SK-N-SH (cell line): ENCODE results near the gene CNNM1.

Experiments
- EP300 ChIP-seq, 2 experiments: IDR thresholded peaks; 2 replicates each; pipeline versions ENCODE4 v1.4.0 to v1.6.1; 2012; ENCODE audit warnings: borderline replicate concordance in 1 of 2, low read depth in 1 of 2, low read length in 1 of 2
- MXI1 ChIP-seq: IDR thresholded peaks from 2 replicates; pipeline ENCODE4 v1.6.1; 2012; ENCODE audit warnings: mild to moderate bottlenecking, low read depth, low read length, improper control_type of control experiment
- NFIC ChIP-seq: IDR thresholded peaks from 2 replicates; pipeline ENCODE4 v1.4.0; 2012; ENCODE audit warnings: borderline replicate concordance
- NRF1 ChIP-seq: IDR thresholded peaks from 2 replicates; pipeline ENCODE4 v1.6.1; 2012; ENCODE audit warnings: low read depth, mild to moderate bottlenecking, low read length
- POLR2AphosphoS5 ChIP-seq: IDR thresholded peaks from 2 replicates; pipeline ENCODE4 v1.6.1; 2012; ENCODE audit warnings: low read depth, low read length
- SMC3 ChIP-seq: IDR thresholded peaks from 2 replicates; pipeline ENCODE4 v1.6.1; 2012; ENCODE audit warnings: low read depth, low read length, improper control_type of control experiment
- TF ChIP-seq, protein P1 (sequence below): fragments of 200-600 bp; sonication (generic); IDR thresholded peaks from 2 replicates; pipeline ENCODE4 v1.6.1; 2017; ENCODE audit warnings: antibody characterized with exemption, mild to moderate bottlenecking, moderate library complexity
- TF ChIP-seq, protein P2 (sequence below): IDR thresholded peaks from 2 replicates; pipeline ENCODE4 v1.6.1; 2012; ENCODE audit warnings: mild to moderate bottlenecking, low read depth, low read length, moderate library complexity
- TF ChIP-seq, protein P3 (sequence below): IDR thresholded peaks from 2 replicates; pipeline ENCODE4; 2012

DNA sequence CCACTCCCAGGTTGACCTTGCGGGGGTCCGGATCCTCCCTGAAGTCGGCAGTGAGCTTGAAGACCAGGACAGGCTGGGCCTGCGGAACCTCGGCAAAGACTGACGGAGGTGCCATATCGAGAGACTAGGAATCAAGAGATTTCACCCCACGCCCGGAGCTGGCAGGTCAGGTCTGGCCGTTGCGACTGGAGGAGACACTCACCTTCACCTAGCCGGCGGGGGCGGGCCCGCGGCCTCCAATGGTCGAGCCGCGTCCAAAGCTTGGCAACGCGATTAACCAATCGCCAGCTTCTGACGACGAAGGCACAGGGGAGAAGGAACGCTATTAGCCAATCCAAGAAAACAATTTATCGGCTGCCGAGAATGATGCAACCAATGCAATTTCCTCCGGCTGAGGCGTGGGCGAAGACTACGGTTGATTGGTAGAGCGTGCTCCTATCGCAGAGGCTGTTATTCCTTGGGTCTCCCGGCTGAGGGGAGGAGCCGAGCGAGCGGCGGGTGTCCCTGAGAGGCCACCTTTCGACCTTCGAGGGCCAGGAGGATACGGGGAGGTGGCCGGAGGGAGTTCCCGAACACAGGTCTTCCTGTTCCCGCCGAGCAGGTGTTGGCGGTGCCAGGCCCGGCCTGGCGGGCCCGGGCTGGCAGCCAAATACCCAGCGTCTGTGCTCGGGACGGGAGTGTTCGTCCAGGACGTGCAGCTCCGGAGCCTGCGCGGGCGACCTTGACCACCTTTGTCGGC, 101.5 kb downstream of the CNNM1 start, which contains the start of gene GOT1:
- TF ChIP-seq, protein P1, sequence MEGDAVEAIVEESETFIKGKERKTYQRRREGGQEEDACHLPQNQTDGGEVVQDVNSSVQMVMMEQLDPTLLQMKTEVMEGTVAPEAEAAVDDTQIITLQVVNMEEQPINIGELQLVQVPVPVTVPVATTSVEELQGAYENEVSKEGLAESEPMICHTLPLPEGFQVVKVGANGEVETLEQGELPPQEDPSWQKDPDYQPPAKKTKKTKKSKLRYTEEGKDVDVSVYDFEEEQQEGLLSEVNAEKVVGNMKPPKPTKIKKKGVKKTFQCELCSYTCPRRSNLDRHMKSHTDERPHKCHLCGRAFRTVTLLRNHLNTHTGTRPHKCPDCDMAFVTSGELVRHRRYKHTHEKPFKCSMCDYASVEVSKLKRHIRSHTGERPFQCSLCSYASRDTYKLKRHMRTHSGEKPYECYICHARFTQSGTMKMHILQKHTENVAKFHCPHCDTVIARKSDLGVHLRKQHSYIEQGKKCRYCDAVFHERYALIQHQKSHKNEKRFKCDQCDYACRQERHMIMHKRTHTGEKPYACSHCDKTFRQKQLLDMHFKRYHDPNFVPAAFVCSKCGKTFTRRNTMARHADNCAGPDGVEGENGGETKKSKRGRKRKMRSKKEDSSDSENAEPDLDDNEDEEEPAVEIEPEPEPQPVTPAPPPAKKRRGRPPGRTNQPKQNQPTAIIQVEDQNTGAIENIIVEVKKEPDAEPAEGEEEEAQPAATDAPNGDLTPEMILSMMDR, result no peak; the same call in 1 of the 2 replicates
- TF ChIP-seq POLR2AphosphoS5 (peak; percentile 37), SMC3 (no peak), EP300 (IDR thresholded peaks at IDR 0.05; ENCODE audit: borderline replicate concordance in 1 of 2, low read depth in 1 of 2, low read length in 1 of 2) (no peak), NFIC (no peak), MXI1 (no peak), NRF1 (peak; percentile 46; the same call in 1 of the 2 replicates)
- TF ChIP-seq, protein P2, sequence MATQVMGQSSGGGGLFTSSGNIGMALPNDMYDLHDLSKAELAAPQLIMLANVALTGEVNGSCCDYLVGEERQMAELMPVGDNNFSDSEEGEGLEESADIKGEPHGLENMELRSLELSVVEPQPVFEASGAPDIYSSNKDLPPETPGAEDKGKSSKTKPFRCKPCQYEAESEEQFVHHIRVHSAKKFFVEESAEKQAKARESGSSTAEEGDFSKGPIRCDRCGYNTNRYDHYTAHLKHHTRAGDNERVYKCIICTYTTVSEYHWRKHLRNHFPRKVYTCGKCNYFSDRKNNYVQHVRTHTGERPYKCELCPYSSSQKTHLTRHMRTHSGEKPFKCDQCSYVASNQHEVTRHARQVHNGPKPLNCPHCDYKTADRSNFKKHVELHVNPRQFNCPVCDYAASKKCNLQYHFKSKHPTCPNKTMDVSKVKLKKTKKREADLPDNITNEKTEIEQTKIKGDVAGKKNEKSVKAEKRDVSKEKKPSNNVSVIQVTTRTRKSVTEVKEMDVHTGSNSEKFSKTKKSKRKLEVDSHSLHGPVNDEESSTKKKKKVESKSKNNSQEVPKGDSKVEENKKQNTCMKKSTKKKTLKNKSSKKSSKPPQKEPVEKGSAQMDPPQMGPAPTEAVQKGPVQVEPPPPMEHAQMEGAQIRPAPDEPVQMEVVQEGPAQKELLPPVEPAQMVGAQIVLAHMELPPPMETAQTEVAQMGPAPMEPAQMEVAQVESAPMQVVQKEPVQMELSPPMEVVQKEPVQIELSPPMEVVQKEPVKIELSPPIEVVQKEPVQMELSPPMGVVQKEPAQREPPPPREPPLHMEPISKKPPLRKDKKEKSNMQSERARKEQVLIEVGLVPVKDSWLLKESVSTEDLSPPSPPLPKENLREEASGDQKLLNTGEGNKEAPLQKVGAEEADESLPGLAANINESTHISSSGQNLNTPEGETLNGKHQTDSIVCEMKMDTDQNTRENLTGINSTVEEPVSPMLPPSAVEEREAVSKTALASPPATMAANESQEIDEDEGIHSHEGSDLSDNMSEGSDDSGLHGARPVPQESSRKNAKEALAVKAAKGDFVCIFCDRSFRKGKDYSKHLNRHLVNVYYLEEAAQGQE, result no peak
- TF ChIP-seq, protein P3, sequence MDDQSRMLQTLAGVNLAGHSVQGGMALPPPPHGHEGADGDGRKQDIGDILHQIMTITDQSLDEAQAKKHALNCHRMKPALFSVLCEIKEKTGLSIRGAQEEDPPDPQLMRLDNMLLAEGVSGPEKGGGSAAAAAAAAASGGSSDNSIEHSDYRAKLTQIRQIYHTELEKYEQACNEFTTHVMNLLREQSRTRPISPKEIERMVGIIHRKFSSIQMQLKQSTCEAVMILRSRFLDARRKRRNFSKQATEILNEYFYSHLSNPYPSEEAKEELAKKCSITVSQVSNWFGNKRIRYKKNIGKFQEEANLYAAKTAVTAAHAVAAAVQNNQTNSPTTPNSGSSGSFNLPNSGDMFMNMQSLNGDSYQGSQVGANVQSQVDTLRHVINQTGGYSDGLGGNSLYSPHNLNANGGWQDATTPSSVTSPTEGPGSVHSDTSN, result peak; percentile 95
